ENCODE results near the gene NFIC.
"Not testable (repeated sequence)": the region's sequence is repeated elsewhere in the genome, so short reads cannot be mapped to it uniquely, and the experiment has no call there.

Gene NFIC

DNA sequence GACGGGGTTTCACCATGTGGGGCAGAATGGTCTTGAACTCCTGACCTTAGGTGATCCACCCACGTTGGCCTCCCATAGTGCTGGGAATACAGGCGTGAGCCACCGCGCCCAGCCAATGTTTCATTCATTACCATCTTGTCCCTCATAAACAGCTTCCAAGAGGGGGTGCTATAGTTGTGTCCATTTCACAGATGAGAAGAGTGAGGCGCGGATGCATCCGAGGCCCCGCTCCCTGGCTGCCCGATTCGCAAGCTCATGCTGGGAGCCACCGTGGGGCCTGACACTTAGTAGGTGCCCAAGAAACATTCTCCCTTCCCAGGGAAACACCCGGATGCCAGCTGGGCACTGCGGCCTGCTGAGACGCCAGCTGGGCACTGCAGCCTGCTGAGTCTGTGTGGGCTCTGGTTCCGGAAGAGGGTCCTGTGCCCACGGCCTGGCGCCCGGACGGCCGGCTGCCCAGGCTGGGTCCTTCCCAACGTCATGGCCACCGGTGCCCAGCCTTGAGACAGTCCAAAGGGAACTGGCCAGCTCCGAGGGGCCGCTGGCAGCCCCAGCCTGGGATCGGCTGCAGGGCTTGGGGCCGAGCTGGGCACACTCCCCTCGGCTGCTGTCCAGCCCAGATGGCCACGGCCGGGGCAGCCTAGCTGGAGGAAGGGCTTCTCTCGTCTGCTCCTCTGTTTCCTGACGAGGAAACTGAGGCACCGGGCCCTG lies 54.7 kb downstream of the NFIC start:
- no peak for DNase-seq (ENCODE audit: low read depth in 2 of 2)

- DNase-seq (ENCODE audit: low read depth in 2 of 2) = not testable (repeated sequence)
These were observed 55.3 kb downstream of the NFIC start for GRCh38 chr19:3421656-3422055.

DNA sequence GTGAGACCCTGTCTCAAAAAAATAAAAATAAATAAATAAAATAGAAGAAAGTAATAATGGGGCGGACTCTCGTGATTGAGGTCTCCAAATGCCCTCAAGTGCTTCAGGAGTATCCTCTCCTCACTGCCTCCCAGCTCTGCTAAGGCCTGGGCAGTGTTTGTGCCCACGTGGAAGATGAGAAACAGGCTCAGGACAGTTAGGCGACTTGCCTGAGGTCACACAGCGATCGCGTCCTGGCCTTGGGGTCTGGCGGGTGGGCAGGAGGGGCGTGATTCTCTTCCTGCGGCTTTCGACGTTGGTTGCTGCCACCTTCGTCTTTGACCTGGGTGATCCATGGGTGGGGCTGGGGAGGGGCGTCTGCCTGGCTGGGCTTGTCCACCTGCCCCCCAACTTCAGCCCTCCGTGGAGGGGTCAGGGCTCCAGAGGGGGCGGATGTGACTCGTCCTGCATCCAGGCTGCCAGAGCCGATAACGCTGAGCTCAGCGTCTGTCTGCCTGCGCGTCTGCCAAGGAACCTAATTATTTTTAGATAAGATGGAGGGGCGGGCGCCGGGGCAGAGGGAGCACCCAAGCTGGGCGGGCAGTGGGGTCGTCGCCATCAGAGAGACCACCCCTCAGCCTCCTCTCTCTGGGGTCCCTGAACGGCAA lies 56.9 kb downstream of the NFIC start:
- no peak for DNase-seq (ENCODE audit: low read depth in 2 of 2)

- DNase-seq (ENCODE audit: low read depth in 2 of 2) = no peak
These were observed 60.0 kb downstream of the NFIC start for GRCh38 chr19:3426433-3426832.

- DNase-seq (ENCODE audit: low read depth in 2 of 2) = not testable (repeated sequence)
These were observed 63.9 kb downstream of the NFIC start for GRCh38 chr19:3430366-3430680.

DNA sequence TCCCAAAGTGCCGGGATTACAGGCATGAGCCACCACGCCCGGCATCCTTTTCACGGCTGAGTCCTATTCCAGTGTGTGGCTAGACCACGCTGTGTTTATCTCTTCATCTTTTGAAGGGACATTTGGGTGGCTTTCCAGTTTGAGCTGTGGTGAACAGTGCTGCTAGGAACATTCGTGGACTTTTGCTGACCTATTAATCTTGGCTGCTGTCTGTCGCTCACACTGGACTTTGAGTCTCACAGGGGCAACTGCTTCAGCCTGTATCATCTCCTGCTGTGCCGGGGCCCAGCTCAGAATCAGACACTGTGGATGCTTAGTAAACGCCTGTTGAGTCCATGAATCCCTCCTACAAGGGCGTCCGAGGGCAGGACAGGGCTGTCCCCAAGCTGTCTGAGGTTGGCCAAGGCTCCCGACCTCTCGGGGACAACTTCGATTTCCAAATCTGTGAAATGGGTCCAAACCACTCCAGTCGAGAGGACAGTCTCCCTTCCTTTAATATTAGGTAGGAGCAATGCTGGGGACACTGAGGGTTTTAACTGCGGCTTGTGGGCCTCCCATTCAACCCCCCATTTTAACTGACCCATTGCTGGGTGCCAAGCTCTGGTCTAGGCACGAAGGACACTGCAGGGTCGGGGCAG lies 65.5 kb downstream of the NFIC start:
- DNase-seq (ENCODE audit: low read depth in 2 of 2) = no peak

- no peak for DNase-seq (ENCODE audit: low read depth in 2 of 2)
These were observed 66.9 kb downstream of the NFIC start for GRCh38 chr19:3433313-3433712.

DNA sequence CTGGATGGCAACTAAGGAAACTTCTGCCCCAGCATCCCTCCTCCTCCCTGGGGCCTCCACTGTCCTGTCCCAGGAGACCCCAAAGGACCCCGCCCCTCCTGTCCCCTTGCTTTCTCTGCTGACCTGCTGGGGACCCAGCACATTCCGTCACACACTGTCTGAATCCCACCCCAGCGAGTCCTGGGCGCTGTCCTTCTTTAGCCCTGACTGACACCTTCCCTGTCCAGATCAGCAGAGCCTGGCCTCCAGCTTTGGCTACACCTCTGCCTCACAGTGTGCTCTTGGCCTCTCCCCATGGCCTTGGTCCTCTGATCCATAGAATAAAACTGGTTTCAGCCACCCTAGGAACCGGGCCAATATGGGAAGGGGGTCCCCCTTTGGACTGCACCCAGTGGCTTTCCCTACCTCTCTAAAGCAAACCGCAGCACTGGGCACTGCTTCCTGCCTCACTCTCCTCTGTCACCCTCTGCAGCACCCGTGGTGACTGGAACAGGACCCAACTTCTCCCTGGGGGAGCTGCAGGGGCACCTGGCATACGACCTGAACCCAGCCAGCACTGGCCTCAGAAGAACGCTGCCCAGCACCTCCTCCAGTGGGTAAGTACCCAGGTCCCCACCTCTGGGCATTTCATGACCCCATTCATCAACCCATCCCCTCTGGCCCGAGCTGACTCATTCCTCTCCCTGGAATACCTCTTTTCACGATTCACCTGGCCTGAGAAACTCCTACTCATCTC lies 67.6 kb downstream of the NFIC start:
- no peak for DNase-seq (ENCODE audit: low read depth in 2 of 2)

DNA sequence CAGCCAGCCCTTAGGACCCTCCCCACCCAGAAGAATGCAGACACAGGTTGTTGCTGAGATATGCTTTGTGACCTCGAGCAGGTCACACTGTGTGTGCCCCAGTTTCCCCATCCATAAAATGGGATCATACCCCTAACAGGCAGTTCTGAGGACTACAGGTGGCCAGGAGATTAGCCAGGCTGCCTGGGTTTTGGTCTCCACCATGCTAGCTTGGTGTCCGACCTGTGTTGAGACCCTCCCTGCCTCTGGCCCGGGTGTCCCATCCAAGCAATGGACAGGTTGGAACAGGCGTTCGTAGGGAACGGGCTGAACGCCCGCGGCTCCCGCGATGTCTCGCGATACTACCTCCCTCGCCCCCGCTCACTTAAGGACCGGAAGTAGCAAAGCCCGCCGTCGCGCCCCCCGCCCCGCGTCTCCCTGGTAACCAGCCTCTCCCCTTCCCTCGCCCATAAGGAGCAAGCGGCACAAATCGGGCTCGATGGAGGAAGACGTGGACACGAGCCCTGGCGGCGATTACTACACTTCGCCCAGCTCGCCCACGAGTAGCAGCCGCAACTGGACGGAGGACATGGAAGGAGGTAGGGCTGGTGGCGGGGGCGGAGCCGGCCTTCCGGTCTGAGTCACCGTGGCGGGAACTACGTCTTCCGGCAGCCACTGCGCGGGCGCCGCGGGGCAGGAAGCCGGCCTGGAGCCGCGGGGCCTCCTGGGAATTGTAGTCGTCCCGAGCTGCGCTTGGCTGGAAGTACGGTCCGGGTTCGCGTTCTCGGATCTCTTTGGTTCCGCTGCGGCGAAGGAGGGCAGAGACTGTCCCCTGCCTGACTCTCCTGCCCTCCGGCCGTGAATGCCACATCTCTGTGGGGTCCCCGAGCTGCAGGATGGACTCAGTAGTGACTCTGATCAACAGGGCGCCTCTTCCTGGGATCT lies 68.5 kb downstream of the NFIC start:
- DNase-seq (ENCODE audit: low read depth in 2 of 2) = peak; percentile 85

DNA sequence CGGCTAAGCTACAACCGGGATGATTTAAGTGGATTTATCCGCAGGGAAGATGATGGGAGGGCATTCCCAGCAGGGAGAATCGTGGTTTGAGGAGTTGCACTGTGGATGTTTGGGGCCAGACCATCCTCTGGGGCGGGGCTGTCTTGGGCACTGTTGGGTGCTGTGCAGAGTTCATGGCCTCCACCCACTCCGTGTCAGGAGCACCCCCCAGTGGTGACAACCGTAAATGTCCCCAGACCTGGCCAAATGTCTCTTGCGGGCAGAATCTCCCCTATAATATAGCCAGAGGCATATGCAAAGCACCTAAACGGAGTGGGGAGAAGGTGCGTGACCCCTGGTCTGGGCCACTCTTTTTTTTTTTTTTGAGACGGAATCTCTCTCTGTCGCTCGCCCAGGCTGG lies 73.7 kb downstream of the NFIC start:
- DNase-seq (ENCODE audit: low read depth in 2 of 2) = no peak

GRCh38 chr19:3441089-3441985 lies 75.0 kb downstream of the NFIC start:
- DNase-seq (ENCODE audit: low read depth in 2 of 2) = no peak

DNA sequence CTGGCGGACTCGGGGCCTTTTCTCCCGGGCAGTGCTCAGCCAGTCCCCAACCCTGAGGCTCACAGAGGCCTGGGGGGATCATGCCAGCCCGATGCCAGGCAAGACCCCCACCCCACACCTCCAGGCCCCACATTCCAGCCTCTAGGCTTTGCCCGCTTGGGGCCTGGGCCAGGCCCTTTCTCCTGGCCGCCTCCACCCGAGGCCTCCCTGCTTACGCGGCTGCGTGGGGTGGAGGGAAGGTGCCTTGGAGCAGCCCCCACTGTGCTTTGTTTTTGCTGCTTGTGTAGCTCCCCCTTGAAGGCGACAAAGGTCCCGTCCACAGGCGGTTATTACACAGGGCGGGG lies 75.6 kb downstream of the NFIC start:
- no peak for DNase-seq (ENCODE audit: low read depth in 2 of 2)

- no peak for DNase-seq (ENCODE audit: low read depth in 2 of 2)
These were observed 76.2 kb downstream of the NFIC start for GRCh38 chr19:3442487-3443071.

GRCh38 chr19:3443840-3444694 lies 77.7 kb downstream of the NFIC start:
- DNase-seq (ENCODE audit: low read depth in 2 of 2) = no peak

DNA sequence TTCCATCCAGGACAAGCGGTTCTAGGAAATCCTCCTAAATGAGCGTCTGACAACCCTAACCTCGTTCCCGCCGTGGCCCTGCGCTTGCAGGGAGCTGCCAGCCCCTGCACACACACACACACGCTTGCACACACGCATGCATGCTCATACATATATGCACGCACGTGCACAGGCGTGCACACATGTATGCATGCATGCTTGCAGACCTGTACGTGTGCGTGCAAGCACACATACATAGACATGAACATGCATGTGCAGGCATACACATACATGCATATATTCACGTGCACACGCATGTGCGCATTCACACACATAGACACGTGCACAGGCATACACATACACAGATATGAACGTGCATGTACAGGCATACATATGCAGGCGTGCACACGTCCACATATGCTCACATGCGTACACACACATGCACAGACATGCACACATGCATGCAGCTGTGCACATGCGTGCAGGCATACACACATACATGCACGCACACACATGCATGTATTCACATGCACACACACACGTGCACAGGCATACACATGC lies 78.4 kb downstream of the NFIC start:
- no peak for DNase-seq (ENCODE audit: low read depth in 2 of 2)

DNA sequence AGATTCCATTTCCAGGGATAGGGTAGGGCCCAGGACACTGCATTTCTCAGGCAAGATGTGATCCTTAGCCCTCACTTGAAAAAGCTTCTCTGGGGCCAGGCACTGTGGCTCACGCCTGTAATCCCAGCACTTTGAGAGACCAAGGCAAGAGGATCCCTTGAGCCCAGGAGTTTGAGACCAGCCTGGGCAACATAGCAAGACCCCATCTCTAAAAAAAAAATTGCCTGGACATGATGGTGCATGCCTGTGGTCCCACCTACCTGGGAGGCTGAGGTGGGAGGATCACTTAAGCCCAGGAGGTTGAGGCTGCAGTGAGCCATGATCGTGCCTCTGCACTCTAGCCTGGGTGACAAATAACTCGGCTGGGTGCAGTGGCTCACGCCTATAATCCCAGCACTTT lies 80.3 kb downstream of the NFIC start:
- not testable (repeated sequence) for DNase-seq (ENCODE audit: low read depth in 2 of 2)

DNA sequence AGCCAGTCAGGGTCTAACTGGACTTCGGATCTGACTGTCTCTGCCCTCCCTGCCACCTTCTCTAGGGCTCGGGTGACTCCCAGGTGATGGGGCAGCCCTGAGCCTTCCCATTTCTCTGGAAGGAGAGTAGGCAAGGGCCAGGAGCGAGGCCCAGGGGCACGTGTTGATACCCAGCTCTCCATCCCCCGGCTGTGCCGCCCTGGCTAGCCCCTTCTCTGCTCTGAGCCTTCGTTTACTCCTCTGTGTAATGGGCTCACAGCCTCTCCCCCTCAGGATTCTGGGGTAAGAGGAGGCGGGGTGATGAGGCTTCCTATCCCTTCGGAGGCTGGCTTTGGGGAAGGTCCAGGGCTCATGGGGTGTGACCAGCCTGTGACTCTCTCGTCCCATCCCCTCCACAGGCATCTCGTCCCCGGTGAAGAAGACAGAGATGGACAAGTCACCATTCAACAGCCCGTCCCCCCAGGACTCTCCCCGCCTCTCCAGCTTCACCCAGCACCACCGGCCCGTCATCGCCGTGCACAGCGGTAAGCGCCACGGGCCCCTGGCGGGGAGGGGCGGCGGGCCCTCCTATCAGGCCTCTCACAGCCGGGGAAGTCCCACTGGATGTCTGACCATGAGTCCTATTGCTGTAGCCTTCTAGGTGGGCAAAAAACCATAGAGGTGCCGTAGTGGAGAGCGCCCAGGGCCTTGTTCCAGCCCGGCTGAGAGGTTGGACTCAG lies 82.4 kb downstream of the NFIC start:
- DNase-seq (ENCODE audit: low read depth in 2 of 2) = no peak

DNA sequence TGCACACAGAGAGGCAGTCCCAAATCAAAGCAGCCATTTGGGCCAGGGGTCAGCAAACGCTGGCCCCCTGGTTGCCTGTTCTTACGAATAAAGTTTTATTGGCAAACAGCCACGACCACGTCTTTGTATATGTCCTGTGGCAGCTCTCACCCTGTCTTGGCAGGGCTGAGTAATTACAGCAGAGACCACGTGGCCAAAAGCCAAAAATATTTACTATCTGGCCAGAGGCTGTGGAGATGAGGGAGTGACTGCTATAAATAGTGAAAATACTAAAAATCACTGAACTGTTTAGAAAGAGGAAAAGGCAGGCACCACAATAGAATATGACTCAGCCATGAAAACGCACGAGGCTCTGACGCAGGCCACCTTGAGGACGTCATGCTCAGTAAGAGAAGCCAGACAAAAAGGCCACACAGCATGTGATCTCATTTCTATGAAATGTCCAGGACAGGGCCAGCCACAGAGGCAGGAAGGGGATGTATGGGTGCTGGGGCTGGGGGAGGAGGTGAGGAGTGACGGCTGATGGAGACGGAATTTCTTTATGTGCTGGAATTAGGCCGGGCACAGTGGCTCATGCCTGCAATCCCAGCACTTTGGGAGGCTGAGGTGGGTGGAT lies 84.5 kb downstream of the NFIC start:
- peak; percentile 98 for DNase-seq (ENCODE audit: low read depth in 2 of 2)
